NCI-H1092 treated with DMSO at 0.1 percent for 48 hours (cell line): Measurements from ENCODE around the gene CACNA1F.
A peak's percentile ranks its signal among the peaks of the same experiment; 100 is the strongest.

Source experiments
- DNase-seq: peaks from one replicate; lab custom pipeline; 2025; lab: John Stamatoyannopoulos, UW

Gene CACNA1F

DNA sequence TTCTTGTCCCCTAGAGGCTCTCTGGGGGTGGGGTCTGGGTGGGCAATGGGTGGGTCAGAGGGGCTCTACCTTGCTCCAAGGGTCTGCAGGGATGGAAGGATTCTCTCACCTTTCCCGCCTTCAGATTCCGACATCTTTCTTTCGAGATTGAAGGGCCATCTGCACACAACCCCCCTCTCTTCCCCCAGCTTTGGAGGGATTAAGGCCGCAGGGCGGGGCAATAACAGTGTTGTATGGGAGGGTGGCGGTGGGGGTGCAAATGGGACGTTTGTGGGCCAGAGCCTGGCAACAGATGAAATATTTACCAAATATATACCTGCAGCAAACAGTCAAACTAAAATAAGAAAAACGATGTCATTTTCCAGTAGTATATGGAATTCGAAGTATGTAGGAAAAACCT lies at the start of gene CACNA1F:
Gene CACNA1F (minus strand): TSS at position 165 of the 400 bp plus-strand sequence. CDS start 31 bp downstream, at position 134.
- no peak for DNase-seq

- DNase-seq: peak; percentile 22
Measured at GRCh38 chrX:49282647-49283011, 49.5 kb upstream of the CACNA1F start.

- DNase-seq: no peak
Measured at GRCh38 chrX:49278081-49278480, 44.9 kb upstream of the CACNA1F start.

DNA sequence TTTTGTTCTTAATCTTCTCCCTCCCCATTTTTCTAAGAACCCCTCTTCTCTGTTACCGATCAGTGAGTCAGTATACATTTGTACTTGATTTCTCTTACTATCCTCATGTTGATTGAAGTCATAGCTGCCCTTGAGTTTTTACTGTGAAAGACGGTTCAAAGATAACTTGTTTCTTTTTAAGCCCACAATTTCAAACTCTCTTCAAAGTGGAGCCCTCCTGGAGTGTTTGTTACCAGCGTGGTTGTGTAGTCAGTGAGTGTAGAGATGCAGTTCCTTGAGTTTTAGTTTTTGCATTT lies 44.3 kb upstream of the CACNA1F start:
- DNase-seq: no peak

GRCh38 chrX:49276671-49277534 lies 43.8 kb upstream of the CACNA1F start:
- no peak for DNase-seq

DNA sequence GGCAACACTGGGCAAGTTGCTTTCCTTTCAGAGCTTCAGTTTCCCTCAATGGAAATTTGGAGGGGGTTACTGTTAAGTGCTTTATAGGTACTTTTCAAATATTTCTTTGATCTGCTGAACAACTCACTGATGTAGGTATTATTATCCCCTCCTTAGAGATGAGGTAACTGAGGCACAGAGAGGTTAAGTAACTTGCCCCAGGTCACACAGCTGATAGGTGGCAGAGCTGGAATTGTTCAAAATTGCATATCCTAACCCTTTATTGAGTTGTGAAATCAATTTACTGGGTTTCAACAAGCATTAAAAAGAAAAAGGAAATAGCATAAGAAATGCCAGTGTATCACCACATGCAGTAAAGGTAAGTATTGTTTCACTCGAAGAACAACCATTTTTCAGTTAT lies 43.1 kb upstream of the CACNA1F start:
- no peak for DNase-seq

- no peak for DNase-seq
Measured at GRCh38 chrX:49273181-49273727, 40.1 kb upstream of the CACNA1F start.

DNA sequence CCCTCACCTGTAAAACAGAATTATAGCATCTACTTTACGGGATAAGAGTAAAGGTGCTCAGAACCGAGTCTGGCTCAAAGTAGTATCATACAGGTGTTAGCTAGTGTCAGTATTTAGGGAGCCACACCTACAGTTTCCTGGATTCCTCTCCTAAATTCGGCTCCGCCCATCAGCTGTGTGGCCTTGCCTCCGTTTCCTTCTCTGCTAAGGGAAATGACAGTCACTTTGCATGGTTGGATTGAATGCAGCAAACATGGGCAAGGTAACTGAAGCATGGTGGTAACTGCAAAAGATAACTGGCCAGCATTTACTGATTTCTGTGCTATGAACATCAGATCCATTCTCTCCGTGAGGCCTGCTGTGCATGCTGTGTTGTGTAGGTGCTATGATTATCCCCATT lies 39.3 kb upstream of the CACNA1F start:
- no peak for DNase-seq

GRCh38 chrX:49271341-49271740 lies 38.2 kb upstream of the CACNA1F start:
- no peak for DNase-seq

- no peak for DNase-seq
Measured at GRCh38 chrX:49270249-49270921, 37.2 kb upstream of the CACNA1F start.

DNA sequence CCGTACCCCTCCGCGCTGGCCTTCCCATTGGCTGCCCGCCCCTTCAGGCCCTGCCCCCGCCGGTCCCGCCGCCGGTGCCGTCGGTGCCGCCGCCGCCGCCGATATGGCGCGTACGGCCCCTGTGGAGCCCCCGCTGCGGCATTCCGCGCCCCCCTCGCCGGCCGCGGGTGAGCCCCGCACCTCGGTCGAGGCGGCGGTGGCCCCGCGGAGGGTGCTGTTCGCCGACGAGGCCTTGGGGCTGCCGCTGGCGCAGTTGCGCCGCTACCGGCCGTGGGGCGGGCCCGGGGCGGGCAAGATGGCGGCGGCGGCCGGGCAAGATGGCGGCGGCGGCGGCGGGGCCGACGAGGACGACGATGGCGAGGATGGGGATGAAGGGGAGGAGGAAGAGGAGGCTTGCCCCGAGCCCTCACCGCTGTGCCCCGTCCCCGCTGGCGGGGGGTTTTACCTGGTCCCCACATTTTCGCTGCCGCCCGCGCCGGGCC lies 36.7 kb upstream of the CACNA1F start, which contains the start of gene PPP1R3F:
Gene PPP1R3F (plus strand): TSS at position 27 of the 482 bp plus-strand sequence. CDS start 77 bp downstream, at position 104.
- peak; percentile 36 for DNase-seq

GRCh38 chrX:49269010-49269766 lies 36.0 kb upstream of the CACNA1F start:
- DNase-seq: peak; percentile 99

GRCh38 chrX:49268702-49269009 lies 35.5 kb upstream of the CACNA1F start:
- no peak for DNase-seq

DNA sequence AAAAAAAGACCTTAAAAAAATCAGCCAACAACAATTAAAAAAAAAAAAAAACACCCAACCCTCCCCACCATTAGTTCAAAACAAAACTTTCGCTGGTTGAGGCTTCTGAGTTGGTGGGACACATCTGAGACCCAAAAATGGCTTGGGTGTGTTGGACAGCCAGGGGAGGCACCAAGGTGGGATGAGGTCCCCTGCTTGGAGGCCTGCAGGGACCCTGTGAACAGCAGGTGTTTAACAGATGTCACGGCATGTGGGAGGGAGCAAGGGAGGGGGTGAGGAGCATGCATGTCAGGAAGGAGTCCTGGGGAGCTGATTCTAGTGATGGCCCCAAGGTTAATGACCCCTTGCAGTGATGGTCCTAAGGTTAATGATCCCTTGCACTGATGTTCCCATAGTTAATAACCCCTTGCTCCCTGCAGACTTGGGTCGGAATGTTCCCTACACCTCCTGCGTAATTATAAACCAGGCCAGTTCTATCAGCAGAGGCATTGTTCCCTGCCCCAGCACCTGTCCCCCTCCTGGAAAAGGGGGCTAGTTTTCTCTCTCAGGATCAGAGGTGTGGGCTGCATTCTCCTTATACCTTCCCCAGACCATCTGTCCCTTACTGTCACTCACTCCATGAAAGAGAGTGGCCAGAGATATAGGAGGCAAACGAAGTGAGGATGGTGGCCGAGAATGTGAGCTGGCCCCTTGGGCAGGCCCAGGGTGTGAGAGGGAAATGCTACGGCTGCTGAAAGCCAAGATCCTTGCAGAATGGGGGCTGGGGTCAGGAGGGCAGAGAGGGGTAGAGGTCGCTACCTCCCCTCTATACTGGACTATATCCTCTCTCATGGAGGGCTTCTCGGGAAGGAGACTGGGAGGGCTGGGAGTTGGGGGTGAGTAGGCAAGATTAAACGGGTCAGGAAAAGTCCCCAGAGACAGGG lies 33.6 kb upstream of the CACNA1F start:
- no peak for DNase-seq

GRCh38 chrX:49264460-49264859 lies 31.3 kb upstream of the CACNA1F start, which contains the start of gene FOXP3:
TSS of gene FOXP3 (minus strand) at chrX:49264710. CDS start at chrX:49258505, 6,205 bp downstream.
- no peak for DNase-seq

GRCh38 chrX:49263631-49264030 lies 30.5 kb upstream of the CACNA1F start:
- DNase-seq: no peak

DNA sequence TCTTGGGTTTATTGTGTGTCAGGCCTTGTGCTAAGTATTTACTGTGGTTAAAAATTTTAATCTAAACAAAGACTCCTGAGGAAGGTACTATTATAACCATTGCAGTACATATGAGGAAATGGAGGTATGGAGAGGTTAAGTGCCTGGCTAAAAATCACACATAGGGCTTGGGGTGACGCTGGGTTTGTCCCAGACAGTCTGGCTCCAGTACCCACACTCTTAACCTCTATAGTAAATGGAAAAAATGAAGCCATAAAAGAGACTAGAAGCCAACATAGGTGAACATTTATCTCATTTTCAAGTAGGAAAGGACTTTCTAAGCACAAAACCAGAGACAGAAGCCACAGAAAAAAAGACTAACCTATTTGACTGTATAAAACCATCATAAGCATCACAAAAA lies 29.5 kb upstream of the CACNA1F start:
- DNase-seq: no peak

- no peak for DNase-seq
Measured at GRCh38 chrX:49260221-49260985, 27.3 kb upstream of the CACNA1F start.

- no peak for DNase-seq
Measured at GRCh38 chrX:49258749-49259124, 25.6 kb upstream of the CACNA1F start.
